GM18868 (cell line): ENCODE results near the gene RBM20.
"Not testable (repeated sequence)": the region's sequence is repeated elsewhere in the genome, so short reads cannot be mapped to it uniquely, and the experiment has no call there.

Experiments used
- ATAC-seq: cut with Tn5 transposase; IDR thresholded peaks from one replicate; pipeline ENCODE4 v1.9.1; 2021; ENCODE audit warnings: mild to moderate bottlenecking, moderate library complexity; ENCODE audit not compliant: unreplicated experiment

RBM20 gene

DNA sequence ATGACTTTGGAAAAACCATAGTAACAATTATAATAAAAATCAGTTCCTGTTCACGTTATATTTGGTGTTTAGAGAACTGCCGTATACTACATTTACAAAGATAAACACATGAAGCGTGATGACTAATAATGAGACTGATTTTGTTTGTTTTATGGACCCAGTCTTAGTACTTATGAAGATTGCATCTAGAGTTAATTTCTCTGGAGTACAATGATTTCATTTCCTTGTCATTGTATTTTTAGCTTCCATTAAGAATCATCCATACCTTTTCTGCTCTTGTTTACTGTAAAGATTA is 2.9 kb downstream of the RBM20 start:
- ATAC-seq: no peak

DNA sequence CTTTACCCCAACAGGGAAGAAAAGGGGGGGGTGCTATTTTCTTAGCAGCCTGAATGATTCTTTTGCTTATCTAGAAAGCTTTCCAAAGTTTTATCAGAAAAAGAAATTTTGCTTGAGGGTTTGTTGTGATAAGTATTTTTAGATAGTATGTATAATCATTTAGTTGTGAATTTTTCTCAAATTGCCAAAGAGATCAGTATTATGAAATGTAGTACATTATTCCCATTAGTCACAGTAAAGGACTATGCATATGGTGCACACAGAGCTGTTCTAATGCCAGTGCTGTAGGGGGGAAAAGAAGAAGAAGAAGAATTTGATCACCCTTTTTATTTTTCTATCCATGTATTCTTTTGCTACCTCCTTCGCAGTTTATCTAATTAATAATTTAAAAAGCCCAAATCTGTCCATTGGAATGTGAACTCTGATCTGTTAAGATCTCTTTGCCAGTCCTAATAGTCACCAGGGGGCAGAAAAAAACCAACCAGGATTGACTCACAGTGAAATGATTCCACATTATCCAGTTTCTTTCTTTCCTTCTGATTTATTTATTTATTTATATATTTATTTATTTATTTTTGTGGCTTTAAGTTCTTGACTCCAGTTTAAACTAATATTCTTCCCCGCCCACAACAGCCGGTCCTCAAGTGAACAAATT is 4.7 kb downstream of the RBM20 start:
- no peak for ATAC-seq

DNA sequence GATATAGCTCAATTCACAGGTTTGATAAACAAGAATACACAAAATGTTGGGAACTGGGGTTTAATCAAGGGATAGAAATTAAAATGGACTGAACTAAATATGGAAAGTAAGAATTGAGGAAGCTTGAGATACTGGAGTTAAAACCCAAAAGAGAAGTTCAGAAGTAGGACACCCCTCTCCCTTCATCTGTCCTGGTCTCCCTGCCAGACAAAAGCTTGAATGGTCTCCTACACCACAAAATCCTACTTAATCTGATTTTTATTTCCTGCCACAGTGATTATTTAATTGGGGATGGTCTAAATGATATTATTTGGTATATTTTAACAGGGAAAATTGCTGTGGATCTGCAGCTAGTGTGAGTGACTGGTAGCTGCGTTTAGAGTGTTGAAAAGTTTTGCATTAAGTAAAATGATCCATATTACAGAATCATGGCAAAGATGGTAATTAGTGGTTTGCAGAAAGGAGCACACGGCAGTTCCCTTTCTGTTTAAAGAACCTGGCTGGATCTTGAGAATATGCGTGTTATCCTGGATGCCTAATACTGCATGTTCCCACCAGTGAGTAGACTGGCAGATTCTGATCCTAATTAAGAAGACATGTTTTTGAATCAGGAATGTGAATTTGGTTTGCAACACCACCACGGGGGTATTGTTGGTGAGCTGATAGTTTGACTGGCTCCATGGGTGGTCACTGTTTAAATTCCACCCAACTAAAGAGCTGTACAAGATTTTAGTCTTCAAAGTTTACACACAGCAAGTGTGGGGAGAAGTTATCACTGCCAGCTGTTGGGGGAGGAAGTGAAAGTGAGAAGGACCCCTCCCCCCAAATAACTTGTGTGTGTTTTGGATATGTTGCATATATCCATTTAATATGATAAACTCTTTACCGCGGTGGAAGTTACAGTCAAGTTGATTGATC is 5.5 kb downstream of the RBM20 start:
- ATAC-seq: no peak

DNA sequence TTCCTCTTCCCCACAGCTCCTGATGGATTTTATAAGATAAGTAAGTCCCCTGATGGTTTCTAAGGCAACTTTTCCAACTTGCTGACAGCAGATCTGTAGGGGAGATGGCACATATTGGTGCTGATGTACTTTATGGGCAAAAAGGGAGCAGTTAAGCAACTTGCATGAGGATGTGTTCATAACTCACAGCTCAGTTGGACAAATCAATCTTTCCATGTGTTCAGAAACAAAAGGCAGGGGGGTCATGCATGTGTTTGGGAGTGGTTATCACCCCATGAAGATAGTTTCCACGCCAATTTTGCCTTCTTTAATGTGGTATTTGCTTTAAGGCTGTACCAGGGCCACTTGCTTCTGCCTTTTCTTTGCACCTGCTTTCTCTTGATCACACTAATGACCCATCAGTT is 6.1 kb downstream of the RBM20 start:
- no peak for ATAC-seq

DNA sequence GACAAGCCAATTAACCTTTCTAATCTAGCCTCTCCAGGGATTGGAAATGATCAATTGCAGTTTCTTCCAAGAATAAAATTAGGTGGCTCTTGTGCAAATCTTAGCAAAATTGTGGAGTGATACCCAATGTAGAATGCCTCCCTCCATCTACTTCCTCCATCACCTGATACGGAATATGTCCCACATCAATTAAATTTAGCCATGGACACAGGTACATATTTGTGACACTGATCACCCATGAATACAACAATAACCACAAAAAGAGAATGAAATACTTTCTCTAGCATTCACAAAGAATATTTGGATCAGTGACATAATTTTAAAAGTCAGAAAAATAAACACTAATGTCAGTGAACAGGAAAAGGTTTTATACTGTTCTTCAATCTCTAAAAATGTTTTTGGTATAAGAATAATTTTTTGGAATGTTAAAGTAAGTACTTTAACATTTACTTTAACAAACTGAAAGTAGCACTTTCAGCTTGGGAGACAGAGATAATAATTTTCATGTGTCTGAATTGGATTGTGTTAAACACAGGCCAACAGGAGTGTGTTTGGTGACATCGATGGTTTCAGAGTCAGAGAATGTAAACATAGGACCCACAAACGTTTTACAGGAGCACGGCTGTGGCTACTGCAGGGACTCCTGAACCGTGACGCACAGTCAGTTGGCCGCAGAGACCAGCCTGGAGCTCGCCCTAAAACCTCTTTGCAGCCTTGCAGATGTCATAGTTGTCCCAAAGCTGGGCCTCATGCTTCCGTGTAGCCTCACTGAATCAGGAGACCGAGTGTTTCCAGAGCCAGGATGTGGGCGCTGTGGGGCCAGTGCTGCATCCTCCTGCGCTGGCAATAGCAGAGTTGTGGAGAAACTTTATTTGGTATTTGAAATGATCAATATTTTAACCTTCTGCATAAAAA is 7.2 kb downstream of the RBM20 start:
- ATAC-seq: peak; percentile 94

DNA sequence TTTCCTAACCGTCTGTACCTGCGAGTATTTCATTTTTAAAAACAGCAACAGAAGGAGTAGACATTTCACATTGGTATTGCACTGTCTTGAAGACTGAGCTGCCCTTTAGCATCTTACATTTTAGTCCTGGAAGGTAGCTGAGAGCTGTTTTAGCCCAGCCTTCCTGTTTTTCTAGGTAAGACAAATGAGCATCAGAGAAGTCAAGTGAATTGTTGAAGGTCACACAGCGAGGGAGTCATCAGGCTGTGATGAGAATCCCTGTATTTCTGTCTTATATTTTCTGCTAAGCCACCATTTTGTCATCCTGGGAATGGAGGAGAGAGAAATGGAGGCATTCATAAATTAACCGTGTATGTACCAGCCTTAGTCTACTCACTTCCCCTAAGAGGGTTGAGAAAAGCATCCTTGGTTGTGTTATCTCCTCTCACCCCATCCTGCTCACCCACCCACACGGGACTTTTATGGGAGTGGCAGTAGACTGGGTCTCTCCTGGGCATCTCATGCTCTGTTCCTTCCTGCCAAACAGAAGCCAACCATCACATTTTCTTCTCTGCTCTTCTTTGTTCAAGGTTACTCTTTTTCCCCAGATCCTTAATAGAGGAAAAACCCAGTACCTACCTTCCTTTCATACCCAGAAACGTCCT is 8.5 kb downstream of the RBM20 start:
- ATAC-seq: no peak

DNA sequence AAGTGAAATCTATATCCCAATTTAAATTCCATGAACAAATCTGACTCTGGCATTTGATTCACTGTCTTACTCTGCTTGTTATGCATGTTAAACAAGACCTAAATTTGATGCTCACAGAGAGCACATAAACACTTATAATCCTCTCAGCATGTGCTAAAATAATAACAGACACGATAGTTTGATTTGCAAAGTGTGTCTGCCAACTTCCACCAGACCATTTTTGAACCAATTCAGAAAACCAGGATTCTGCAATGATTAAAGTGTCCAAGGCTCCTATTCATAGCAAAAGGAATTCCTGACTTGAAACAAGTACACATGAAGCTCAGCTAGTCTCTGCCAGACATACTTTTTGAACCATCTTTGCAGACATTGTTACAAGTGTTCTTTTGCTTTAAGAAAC is 11.2 kb downstream of the RBM20 start:
- ATAC-seq: no peak

DNA sequence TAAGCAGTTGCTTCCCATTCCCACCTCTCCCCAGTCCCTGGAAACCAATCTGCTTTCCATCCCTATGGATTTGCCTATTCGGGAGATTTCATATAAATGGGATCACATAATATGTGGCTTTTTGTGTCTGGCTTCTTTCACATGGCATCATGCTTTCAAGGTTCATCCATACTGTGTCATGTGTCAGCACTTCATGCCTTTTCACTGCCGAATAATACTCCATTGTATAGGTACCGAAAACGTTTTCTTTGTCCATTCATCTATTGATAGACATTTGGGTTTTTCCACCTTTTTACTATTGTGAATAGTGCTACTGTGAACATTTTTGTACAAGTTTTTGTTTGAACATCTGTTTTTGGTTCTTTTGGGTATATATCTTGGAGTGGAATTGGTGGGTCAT is 12.5 kb downstream of the RBM20 start:
- no peak for ATAC-seq

DNA sequence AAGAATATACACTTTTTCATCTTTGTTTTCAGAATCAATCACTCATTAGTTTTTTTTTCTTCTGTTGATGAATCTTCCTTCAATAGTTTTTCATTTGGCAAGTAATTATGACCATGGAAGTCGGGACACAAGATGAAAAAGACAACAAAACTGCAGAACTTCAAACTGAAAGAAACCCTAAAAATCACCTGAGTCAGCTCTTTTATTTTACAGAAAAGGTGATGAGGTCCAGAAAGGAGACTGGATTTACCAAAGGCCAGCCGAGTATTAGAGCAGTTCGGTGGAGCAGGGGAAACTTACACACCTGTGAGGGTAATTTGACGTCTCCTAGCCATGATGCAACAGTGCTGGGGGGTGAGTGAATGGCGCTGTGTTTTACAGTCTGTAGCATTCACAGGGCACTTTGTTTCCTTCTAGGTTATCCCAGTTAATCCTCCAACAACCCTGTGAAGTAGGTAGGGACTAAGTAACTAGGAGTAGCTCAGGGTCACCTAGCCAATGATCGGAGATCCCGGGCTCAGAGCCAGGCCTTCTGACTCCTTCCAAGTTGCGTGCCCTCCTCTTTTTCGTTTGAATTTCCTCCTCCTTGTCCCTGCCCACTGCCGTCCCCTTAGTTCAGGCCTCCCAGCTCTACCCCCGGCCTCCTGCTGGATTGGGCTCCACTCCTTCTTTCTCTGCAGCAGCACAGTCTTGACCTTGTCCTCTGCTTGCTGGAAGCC is 14.0 kb downstream of the RBM20 start:
- no peak for ATAC-seq

DNA sequence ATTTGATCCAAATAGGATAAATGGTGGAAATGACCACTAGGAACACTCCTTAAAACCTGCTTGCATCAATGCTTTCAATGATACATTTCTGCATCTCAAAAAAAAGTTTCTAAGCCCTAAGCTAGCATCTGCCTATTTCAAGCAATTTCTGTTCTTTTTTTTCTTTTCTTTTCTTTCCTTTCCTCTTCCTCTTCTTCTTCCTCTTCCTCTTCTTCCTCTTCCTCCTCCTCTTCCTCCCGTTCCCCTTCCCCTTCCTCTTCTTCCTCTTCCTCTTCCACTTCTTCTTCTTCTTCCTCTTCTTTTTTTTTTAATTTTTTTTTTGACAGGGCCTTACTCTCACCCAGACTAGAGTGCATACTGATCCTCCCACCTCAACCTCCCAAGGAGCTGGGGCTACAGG is 15.4 kb downstream of the RBM20 start:
- ATAC-seq: no peak

DNA sequence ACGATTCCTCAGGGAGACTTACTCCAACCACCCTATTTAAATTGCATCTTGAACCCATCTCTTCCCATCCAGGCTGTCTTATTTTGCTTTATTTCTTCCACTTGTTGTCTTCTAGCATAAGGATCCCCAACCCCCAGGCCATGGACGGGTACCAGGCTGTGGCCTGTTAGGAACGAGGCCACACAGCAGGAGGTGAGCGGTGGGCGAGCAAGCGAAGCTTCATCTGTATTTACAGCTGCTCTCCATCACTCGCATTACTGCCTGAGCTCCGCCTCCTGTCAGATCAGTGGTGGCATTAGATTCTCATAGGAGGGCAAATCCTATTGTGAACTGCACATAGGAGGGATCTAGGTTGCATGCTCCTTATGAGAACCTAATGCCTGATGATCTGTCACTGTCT is 16.2 kb downstream of the RBM20 start:
- ATAC-seq: not testable (repeated sequence)

DNA sequence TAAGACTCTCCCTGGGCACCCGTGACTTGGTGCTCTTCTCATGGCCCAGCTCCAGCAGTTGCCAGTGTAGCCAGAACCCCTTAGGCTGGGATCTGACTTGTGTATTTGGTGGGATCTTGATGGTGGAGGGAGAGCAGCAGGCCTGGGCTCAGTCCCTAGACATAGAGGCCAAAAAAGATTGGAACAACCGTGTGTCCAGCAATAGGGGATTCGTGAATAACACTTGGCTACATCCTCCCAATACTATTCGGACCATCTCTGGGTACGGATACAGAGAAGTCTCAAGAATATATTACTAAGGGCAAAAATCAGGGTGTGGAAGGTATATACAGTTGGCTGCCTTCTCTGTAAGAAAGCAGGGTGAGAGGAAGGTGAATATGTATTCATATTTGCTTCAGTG is 17.2 kb downstream of the RBM20 start:
- ATAC-seq: no peak

DNA sequence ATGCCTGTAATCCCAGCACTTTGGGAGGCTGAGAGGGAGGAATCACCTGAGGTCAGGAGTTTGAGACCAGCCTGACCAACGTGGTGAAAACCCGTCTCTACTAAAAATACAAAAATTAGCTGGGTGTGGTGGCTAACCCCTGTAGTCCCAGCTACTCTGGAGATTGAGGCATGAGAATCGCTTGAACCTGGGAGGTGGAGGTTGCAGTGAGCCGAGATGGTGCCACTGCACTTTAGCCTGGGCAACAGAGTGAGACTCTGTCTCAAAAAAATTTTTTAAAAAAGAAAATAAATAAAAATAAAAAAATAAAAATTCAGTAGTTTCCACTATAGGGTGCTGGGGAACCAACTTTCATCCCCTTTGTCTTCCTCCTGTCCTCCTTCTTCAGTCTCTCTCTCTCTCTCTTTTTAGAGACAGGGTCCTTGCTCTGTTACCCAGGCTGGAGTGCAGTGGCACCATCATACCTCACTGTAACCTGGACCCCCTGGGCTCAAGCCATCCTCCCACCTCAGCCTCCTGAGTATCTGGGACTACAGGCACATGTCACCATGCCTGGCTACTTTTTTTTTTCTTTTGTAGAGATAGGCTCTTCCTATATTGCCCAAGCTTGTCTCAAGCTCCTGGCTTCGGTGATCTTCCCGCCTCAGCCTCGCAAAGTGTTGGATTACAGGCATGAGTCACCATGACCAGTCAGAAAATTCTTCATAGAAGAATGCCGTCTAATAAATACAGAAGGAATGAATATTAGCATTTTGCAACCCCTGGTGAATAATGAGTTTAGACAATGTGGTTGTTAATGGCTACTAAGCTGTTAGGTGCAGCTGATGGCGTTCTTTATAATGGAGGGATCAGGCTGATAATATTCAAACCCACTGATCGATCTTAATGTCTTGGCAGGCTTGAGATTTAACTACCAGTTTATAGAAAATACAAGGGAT is 20.6 kb downstream of the RBM20 start:
- ATAC-seq: no peak

DNA sequence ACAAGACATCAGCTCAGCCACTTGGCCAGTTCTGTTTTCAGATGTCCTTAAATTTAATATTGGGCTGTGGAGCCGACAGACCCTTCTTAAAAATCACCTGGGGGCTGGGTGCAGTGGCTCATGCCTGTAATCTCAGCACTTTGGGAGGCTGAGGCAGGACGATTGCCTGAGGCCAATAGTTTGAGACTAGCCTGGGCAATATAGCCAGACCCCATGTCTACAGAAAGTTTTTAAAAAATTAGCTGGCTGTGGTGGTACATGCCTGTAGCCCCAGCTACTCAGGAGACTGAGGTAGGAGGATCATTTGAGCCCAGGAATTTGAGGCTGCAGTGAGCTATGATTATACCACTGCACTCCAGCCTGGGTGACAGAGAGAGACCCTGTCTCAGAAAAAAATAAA is 22.1 kb downstream of the RBM20 start:
- ATAC-seq: not testable (repeated sequence)

DNA sequence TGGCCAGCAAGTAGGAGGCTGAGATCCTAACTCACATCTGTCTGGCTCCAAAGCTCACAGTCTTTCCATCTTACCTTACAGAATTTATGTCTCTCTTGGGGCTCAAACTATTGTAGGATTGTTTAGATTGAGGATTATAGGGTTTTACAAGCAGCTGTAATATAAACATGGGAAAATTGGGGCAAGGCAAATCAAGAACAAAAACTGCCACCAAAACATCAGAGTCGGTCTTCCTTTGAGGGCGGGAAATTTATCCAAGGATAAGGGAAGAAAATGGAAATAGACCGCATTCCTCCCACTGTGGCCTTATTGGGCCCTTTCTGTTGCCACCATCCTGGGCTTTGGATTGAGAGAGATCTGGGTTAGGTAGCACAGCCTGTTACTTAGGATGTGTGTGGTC is 22.5 kb downstream of the RBM20 start:
- no peak for ATAC-seq

DNA sequence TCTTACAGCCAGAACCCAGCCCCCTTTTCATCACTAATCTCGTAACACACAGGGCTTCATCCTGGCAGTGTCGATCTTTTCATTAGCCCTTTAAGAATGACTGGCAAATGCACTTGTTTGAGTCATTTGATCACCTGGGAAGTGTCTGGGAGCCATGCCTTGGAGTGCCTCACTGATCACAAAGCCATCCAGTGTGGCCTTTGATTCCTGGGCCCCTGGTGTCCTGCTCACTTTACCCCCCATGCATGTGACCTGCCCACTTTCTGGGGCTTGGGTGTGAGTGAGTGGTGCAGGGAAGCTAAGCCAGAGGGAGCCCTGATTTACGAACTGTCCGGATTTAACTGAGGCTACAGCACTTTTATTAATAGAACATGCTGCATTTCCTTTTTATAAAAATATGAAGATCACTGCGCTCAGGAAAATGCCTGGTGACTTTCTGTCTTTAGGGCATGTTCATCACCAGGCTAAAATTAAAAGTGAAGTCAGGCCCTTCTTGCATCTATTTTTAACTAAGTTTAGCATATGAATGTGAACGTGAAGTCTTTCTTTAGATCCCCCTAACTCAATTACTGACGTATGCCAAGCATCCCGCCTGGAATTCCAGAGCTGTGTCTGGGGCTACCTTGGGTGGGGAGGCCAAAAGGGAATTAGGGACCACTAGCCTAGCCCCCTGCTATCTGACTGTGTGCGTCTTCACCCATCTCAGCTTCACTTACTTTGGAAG is 23.6 kb downstream of the RBM20 start:
- no peak for ATAC-seq

DNA sequence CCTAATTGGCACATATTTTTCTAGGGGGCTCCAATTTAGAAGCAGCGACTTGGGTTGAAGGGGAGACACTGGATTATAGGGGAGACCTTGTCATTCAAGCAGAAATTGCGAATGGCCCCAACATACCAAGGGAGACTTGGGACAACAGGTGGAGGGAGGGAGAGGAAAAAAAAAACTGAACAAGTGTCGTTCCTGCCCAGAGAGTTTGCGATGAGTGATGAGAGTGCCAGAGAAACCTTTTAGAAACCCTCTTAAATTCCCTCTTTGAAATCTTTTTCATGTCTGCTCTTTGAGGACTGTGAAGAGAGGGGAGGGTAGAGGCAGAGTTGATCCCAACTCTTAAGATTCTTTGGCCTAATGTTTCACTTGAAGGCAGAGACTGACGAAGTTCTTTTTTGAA is 24.3 kb downstream of the RBM20 start:
- ATAC-seq: no peak

DNA sequence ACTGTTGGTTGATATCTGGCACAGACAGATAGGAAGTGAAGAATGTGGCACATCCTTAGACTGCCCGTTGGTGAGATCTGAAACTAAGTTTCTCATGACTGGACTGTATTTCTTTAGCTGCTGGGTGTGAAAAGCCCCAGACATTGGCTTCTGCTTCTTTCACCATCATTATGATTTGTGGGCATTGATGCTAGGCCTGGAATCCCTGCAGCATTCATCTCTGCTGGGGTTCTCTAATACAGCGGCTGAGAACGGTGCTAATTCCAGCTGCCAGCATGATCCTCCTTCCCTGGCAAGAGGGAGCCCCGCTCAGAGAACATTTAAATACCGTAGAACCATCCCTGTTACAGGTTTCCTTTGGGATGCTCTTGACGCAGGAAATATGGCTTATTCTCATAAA is 26.2 kb downstream of the RBM20 start:
- ATAC-seq: no peak
